A549 (cell line): ENCODE measurements around the gene CYB5D1. TPM values are rescaled to one million over a fixed set of nuclear protein-coding genes. Genes with fewer than 3 reads are reported as not detected.

ENCODE experiments used
- ATAC-seq, 2 experiments: fragments of 200-7000 bp in 1 of 2; fragments of >200 bp in 1 of 2; cut with Nextera tagmentation in 1 of 2; cut with Tn5 transposase in 1 of 2; 3 replicates each; pipeline versions ENCODE4 v1.8.0 to v1.9.1; 2018 to 2020; ENCODE audit warnings: mild to moderate bottlenecking in 1 of 2, moderate library complexity in 1 of 2
- CTCF ChIA-PET: fragments of 300-600 bp; sonication (Branson Sonifier 250); formaldehyde crosslinking; extraction: SDS; loops from one replicate; lab custom pipeline; 2021; ENCODE audit warnings: antibody characterized with exemption, inconsistent platforms; lab: Yijun Ruan, JAX
- POLR2A ChIA-PET: fragments of 350-600 bp; formaldehyde crosslinking; extraction: SDS; loops from one replicate; lab custom pipeline; 2021; ENCODE audit warnings: antibody characterized with exemption, inconsistent platforms; lab: Yijun Ruan, JAX
- DNase-seq, 2 experiments: peaks; one replicate each; pipeline versions ENCODE4 v3.0.0 to v3.0.0-alpha.2; 2011 to 2016; ENCODE audit warnings: low read depth in 1 of 2, low spot score in 1 of 2
- FAIRE-seq: peaks from 2 replicates; lab custom pipeline; 2011; peaks lifted over from hg19 to GRCh38; lab: Jason Lieb, UNC
- H3K27ac ChIP-seq, 2 experiments: fragments of >200 bp; sonication (Bioruptor Twin); formaldehyde crosslinking; 3 replicates each; pipeline ENCODE4 v1.5.1; 2016 to 2017
- H3K4me1 ChIP-seq: fragments of >200 bp; sonication (Bioruptor Twin); formaldehyde crosslinking; 3 replicates; pipeline ENCODE4 v1.6.1; 2016
- H3K4me2 ChIP-seq: fragments of >200 bp; sonication (Bioruptor Twin); formaldehyde crosslinking; 3 replicates; pipeline ENCODE4 v1.6.1; 2016
- H3K4me3 ChIP-seq: fragments of >200 bp; sonication (Bioruptor Twin); formaldehyde crosslinking; 3 replicates; pipeline ENCODE4 v1.5.1; 2016
- H3K9me3 ChIP-seq: fragments of >200 bp; sonication (Bioruptor Twin); formaldehyde crosslinking; 3 replicates; pipeline ENCODE4 v1.6.1; 2016
- ATOH8 ChIP-seq: fragments of 250-450 bp; sonication (Bioruptor Pico); IDR thresholded peaks from 2 replicates; pipeline ENCODE4 v1.5.0; 2020; ENCODE audit warnings: low read depth, mild to moderate bottlenecking, moderate library complexity
- BHLHE40 ChIP-seq: IDR thresholded peaks from 2 replicates; pipeline ENCODE4 v1.6.1; 2012; ENCODE audit warnings: low read depth, low read length, inconsistent platforms
- CHD2 ChIP-seq: fragments of 150-350 bp; IDR thresholded peaks from 2 replicates; pipeline ENCODE4 v1.6.1; 2014; ENCODE audit warnings: low read length; ENCODE audit not compliant: partially characterized antibody
- EP300 ChIP-seq, 2 experiments: fragments of >200 bp; sonication (Bioruptor Twin); formaldehyde crosslinking; IDR thresholded peaks; 2 replicates in 1 of 2; 3 replicates in 1 of 2; pipeline ENCODE4 v1.6.1; 2016 to 2017
- ESRRA ChIP-seq: fragments of 150-350 bp; IDR thresholded peaks from 2 replicates; pipeline ENCODE4 v1.6.1; 2014; ENCODE audit warnings: mild to moderate bottlenecking, low read length, borderline replicate concordance
- FOSL2 ChIP-seq, 2 experiments: fragments of 450-650 bp in 1 of 2; fragments of >200 bp in 1 of 2; sonication (Bioruptor Twin) in 1 of 2; formaldehyde crosslinking; IDR thresholded peaks; 2 replicates each; pipeline versions ENCODE4 v1.5.0 to v1.6.1; 2016 to 2020; ENCODE audit warnings: mild to moderate bottlenecking in 1 of 2, moderate library complexity in 1 of 2
- HES2 ChIP-seq: fragments of >200 bp; sonication (Bioruptor Twin); formaldehyde crosslinking; IDR thresholded peaks from 2 replicates; pipeline ENCODE4 v1.6.1; 2016
- HOXB13 ChIP-seq: fragments of 250-450 bp; sonication (Bioruptor Pico); IDR thresholded peaks from 2 replicates; pipeline ENCODE4 v1.5.0; 2020; ENCODE audit warnings: low read depth, mild to moderate bottlenecking, moderate library complexity
- KDM1A ChIP-seq: fragments of 200-600 bp; sonication (generic); IDR thresholded peaks from 2 replicates; pipeline ENCODE4 v1.6.1; 2016; ENCODE audit warnings: low read depth, mild to moderate bottlenecking
- KDM5A ChIP-seq: fragments of 200-600 bp; sonication (generic); IDR thresholded peaks from 2 replicates; pipeline ENCODE4 v1.6.1; 2016; ENCODE audit warnings: antibody characterized with exemption, mild to moderate bottlenecking
- MAZ ChIP-seq: fragments of 150-350 bp; IDR thresholded peaks from 2 replicates; pipeline ENCODE4 v1.6.1; 2014; ENCODE audit warnings: antibody characterized with exemption, low read depth, low read length, borderline replicate concordance
- POLR2A ChIP-seq: IDR thresholded peaks from 2 replicates; pipeline ENCODE4 v1.6.1; 2012; ENCODE audit warnings: mild to moderate bottlenecking, low read length
- RAD21 ChIP-seq, 2 experiments: fragments of >200 bp in 1 of 2; sonication (Bioruptor Twin) in 1 of 2; formaldehyde crosslinking in 1 of 2; IDR thresholded peaks in 1 of 2; conservative IDR thresholded peaks in 1 of 2; 2 replicates in 1 of 2; 3 replicates in 1 of 2; pipeline ENCODE4 v1.6.1; 2012 to 2018; ENCODE audit warnings: inconsistent platforms in 1 of 2
- RARB ChIP-seq: fragments of 250-450 bp; sonication (Bioruptor Pico); IDR thresholded peaks from 2 replicates; pipeline ENCODE4 v1.8.0; 2021; ENCODE audit warnings: mild to moderate bottlenecking, moderate library complexity
- REST ChIP-seq: fragments of 200-600 bp; sonication (generic); IDR thresholded peaks from 2 replicates; pipeline ENCODE4 v1.6.1; 2016; ENCODE audit warnings: antibody characterized with exemption, mild to moderate bottlenecking, moderate library complexity
- SMC3 ChIP-seq: fragments of >200 bp; sonication (Bioruptor Twin); formaldehyde crosslinking; IDR thresholded peaks from 3 replicates; pipeline ENCODE4 v1.6.1; 2018; ENCODE audit warnings: inconsistent platforms
- TFCP2L1 ChIP-seq: fragments of 250-450 bp; sonication (Bioruptor Pico); IDR thresholded peaks from 2 replicates; pipeline ENCODE4 v1.5.0; 2021; ENCODE audit warnings: mild to moderate bottlenecking
- USF2 ChIP-seq: fragments of 450-650 bp; IDR thresholded peaks from 2 replicates; pipeline ENCODE4 v1.6.1; 2014; ENCODE audit warnings: antibody characterized with exemption
- ZC3H11A ChIP-seq: fragments of 450-650 bp; IDR thresholded peaks from 2 replicates; pipeline ENCODE4 v1.6.1; 2014; ENCODE audit warnings: antibody characterized with exemption, mild to moderate bottlenecking
- ZFP36 ChIP-seq: fragments of 450-650 bp; IDR thresholded peaks from 2 replicates; pipeline ENCODE4 v1.6.1; 2014; ENCODE audit warnings: borderline replicate concordance; ENCODE audit not compliant: partially characterized antibody
- ZNF302 ChIP-seq: fragments of 250-450 bp; sonication (Bioruptor Pico); IDR thresholded peaks from 2 replicates; pipeline ENCODE4 v1.9.0; 2021; ENCODE audit warnings: inconsistent platforms, mild to moderate bottlenecking, moderate library complexity
- WGBS: methylation state at CpG from one replicate; pipeline ENCODE4 v1.1.6; 2017; ENCODE audit errors: missing lambda C conversion rate; 5-methylcytosine and 5-hydroxymethylcytosine counted together
- polyA plus RNA-seq, 4 experiments: library from polyadenylated mRNA; depleted of rRNA in 3 of 4; stranded (reverse); fragments of >200 nt; fragmentation: RNase III in 1 of 4; extraction: RNeasy Plus Mini Kit Qiagen cat#74134 plus additional on column Dnase treatment in 1 of 4; gene quantifications; 2 replicates in 3 of 4; 3 replicates in 1 of 4; pipeline ENCODE4 v1.2.3, GENCODE V29; 2011 to 2017

CYB5D1 gene
- polyA plus RNA-seq, 2 of the 4 experiments (the other 2 are of a cell fraction) = 20.4 to 28.2 TPM

- peak; percentile 50 to 76 for DNase-seq
- FAIRE-seq = no peak
Measured at GRCh38 chr17:7834542-7834956, 23.3 kb upstream of the CYB5D1 start.

GRCh38 chr17:7834957-7835813 is 22.6 kb upstream of the CYB5D1 start:
- ATAC-seq (peak; percentile 58 to 73), FAIRE-seq (peak; percentile 84), DNase-seq (peak; percentile 99)
- H3K4me3 ChIP-seq = peak overlapping the region; percentile 60
- 1% methylated on average over 47 of the region's 69 CpGs for WGBS
- H3K4me1 ChIP-seq = peaks cover 36% of the 10 kb centered on the region
- H3K9me3 ChIP-seq = no peaks in the 10 kb centered on the region
- peak overlapping the region; percentile 82 to 89 for H3K27ac ChIP-seq
- ChIA-PET POLR2A (interaction anchor here (0.6 to 6.7 kb wide), 7 partner anchors 8 to 50 kb away, joined by 3 to 44 read pairs (median 6); partner anchors contain the start of genes CYB5D1 and NAA38), CTCF (interaction anchor here (0.7 to 25.1 kb wide), 39 partner anchors 5 to 559 kb away, joined by 3 to 677 read pairs (median 4); partner anchors contain the start of genes KDM6B, NAA38, RNF227 and TMEM88)
- peak overlapping the region; percentile 96 for H3K4me2 ChIP-seq
- no peak for TF ChIP-seq ATOH8 (CRISPR knock-in tag)
- TF ChIP-seq FOSL2 (IDR thresholded peaks at IDR 0.05) = no peak
- TF ChIP-seq FOSL2 (CRISPR knock-in tag; IDR thresholded peaks at IDR 0.05) = no peak
- TF ChIP-seq HOXB13 (CRISPR knock-in tag) = no peak
- TF ChIP-seq BHLHE40 = peak; percentile 100
- TF ChIP-seq KDM1A = no peak
- peak; percentile 84 for TF ChIP-seq MAZ
- TF ChIP-seq KDM5A = no peak; the same call in 1 of the 2 replicates
- no peak for TF ChIP-seq HES2
- TF ChIP-seq POLR2A = peak; percentile 39
- TF ChIP-seq SMC3 = peak; percentile 92
- TF ChIP-seq ZNF302 (CRISPR knock-in tag) = no peak
- TF ChIP-seq TFCP2L1 = 0 out of 2 replicates have a peak, but pooled peaks have one; percentile 40
- TF ChIP-seq EP300 (IDR thresholded peaks at IDR 0.05) = no peak
- no peak; the same call in 1 of the 2 replicates for TF ChIP-seq ZC3H11A
- peak; percentile 65 for TF ChIP-seq CHD2
- no peak for TF ChIP-seq ESRRA
- no peak for TF ChIP-seq ZFP36

More at GRCh38 chr17:7834542-7834956, 23.3 kb upstream of the CYB5D1 start:
- TF ChIP-seq RARB (CRISPR knock-in tag) (no peak), ZC3H11A (no peak), USF2 (no peak), ESRRA (peak; percentile 62; the same call in 1 of the 2 replicates), HES2 (no peak), CHD2 (no peak), EP300 (IDR thresholded peaks at IDR 0.05) (no peak), KDM5A (peak; percentile 78; the same call in 1 of the 2 replicates), REST (0 out of 2 replicates have a peak, but pooled peaks have one; percentile 2), ZNF302 (CRISPR knock-in tag) (no peak), RAD21 (conservative IDR thresholded peaks at IDR 0.05 in 1 of 2, IDR thresholded peaks at IDR 0.05 in 1 of 2) (no peak), POLR2A (no peak)
- ChIA-PET POLR2A (interaction anchor here (0.7 to 6.7 kb wide), 6 partner anchors 9 to 23 kb away, joined by 3 to 44 read pairs (median 6); partner anchors contain the start of genes CYB5D1 and NAA38), CTCF (interaction anchor here (0.7 to 25.1 kb wide), 34 partner anchors 5 to 560 kb away, joined by 3 to 677 read pairs (median 4); partner anchors contain the start of genes KDM6B, NAA38, RNF227 and TMEM88)
- H3K9me3 ChIP-seq = no peaks in the 10 kb centered on the region
- H3K4me1 ChIP-seq = peaks cover 29% of the 10 kb centered on the region
- peak overlapping the region; percentile 76 to 89 for H3K27ac ChIP-seq
- peak overlapping the region; percentile 96 for H3K4me2 ChIP-seq
- WGBS = 3% methylated on average over 19 of the region's 20 CpGs
- peak; percentile 15 to 32; a peak in 5 of 6 replicates for ATAC-seq
- peak overlapping the region; percentile 60 for H3K4me3 ChIP-seq
